AG04450 (cell line): ENCODE data around the gene ATP5F1D. TPM values are rescaled to one million over a fixed set of nuclear protein-coding genes. Genes with fewer than 3 reads are reported as not detected.
"Not testable (repeated sequence)": the region's sequence is repeated elsewhere in the genome, so short reads cannot be mapped to it uniquely, and the experiment has no call there.

Experiments used
- CTCF ChIA-PET: fragments of 300-600, 350-600 bp; formaldehyde crosslinking; extraction: SDS; loops from one replicate; lab custom pipeline; 2022; ENCODE audit warnings: antibody characterized with exemption, inconsistent platforms; lab: Charles Lee
- POLR2A ChIA-PET: fragments of 350-600 bp; formaldehyde crosslinking; extraction: SDS; loops from one replicate; lab custom pipeline; 2021; ENCODE audit warnings: antibody characterized with exemption, inconsistent platforms; lab: Yijun Ruan, JAX
- DNase-seq: peaks from one replicate; pipeline ENCODE4 v3.0.0-alpha.2; 2011; ENCODE audit warnings: low read depth, low spot score
- H3K27ac ChIP-seq: one replicate; pipeline ENCODE4 v1.5.1; 2012; ENCODE audit warnings: low read depth, low read length, control low read depth
- H3K27me3 ChIP-seq: one replicate; pipeline ENCODE4 v1.6.0; 2012; ENCODE audit warnings: low read length; ENCODE audit not compliant: control insufficient read depth, insufficient read depth
- H3K4me3 ChIP-seq: 2 replicates; pipeline ENCODE4 v1.5.1; 2011; ENCODE audit warnings: mild to moderate bottlenecking, low read depth, low read length, control low read depth
- H3K9me3 ChIP-seq: 2 replicates; pipeline ENCODE4 v1.5.1; 2012; ENCODE audit warnings: low read length; ENCODE audit not compliant: control insufficient read depth, insufficient read depth
- CTCF ChIP-seq: IDR thresholded peaks from 2 replicates; pipeline ENCODE4 v1.5.1; 2011; ENCODE audit warnings: low read depth, low read length, control low read depth, inconsistent platforms
- polyA minus RNA-seq: library from RNA; depleted of rRNA, polyadenylated mRNA; stranded (reverse); fragments of >200 nt; gene quantifications from 2 replicates; pipeline ENCODE4 v1.2.3, GENCODE V29; 2011; rRNA and poly(A)+ RNA removed
- polyA plus RNA-seq: library from polyadenylated mRNA; depleted of rRNA; stranded (reverse); fragments of >200 nt; gene quantifications from 2 replicates; pipeline ENCODE4 v1.2.3, GENCODE V29; 2011; rRNA removed

Gene ATP5F1D
- polyA plus RNA-seq, result 36.4 and 55.1 TPM in 2 replicates
- 19.4 and 21.4 TPM in 2 replicates for polyA minus RNA-seq

GRCh38 chr19:1241417-1242095 lies at the start of gene ATP5F1D:
ATP5F1D (plus strand) TSS chr19:1241751; CDS start chr19:1241851, 100 bp downstream.
- POLR2A ChIA-PET, result interaction anchor here (0.8 to 2.6 kb wide), 4 partner anchors 12 to 28 kb away, joined by 3 to 42 read pairs (median 5); partner anchors contain the start of gene CIRBP
- Histone ChIP-seq H3K27ac (peak within 1 kb of the TSS; percentile 57), H3K4me3 (peak within 1 kb of the TSS; percentile 77), H3K27me3 (no peaks in the 10 kb centered on the region), H3K9me3 (no peaks in the 10 kb centered on the region)
- CTCF ChIA-PET, result interaction anchor here (0.5 to 7.1 kb wide), 9 partner anchors 21 to 221 kb away, joined by 3 to 224 read pairs (median 8); partner anchors contain the start of gene CIRBP
- peak; percentile 89 for DNase-seq
- no peak for TF ChIP-seq CTCF

- H3K9me3 ChIP-seq, result no peaks in the 10 kb centered on the region
- H3K27me3 ChIP-seq, result no peaks in the 10 kb centered on the region
- no peak for TF ChIP-seq CTCF
- no peak overlapping the region for H3K27ac ChIP-seq
- POLR2A ChIA-PET, result interaction anchor here (0.5 kb wide), 1 partner anchor 112 kb away, joined by 4 read pairs; no protein-coding TSS in a partner anchor
- CTCF ChIA-PET, result interaction anchor here (1.3 to 1.5 kb wide), 2 partner anchors 86 kb away, joined by 5 to 6 read pairs; no protein-coding TSS in a partner anchor
- no peak for DNase-seq
- no peak overlapping the region for H3K4me3 ChIP-seq
These were observed 42.0 kb upstream of the ATP5F1D start for GRCh38 chr19:1199531-1199930.

GRCh38 chr19:1200614-1201013 lies 40.9 kb upstream of the ATP5F1D start:
- H3K27me3 ChIP-seq, H3K27ac ChIP-seq, H3K9me3 ChIP-seq, DNase-seq, H3K4me3 ChIP-seq: not testable (repeated sequence)
- POLR2A ChIA-PET, result interaction anchor here (0.5 kb wide), 1 partner anchor 159 kb away, joined by 5 read pairs; no protein-coding TSS in a partner anchor
- CTCF ChIA-PET, result interaction anchor here (1.5 kb wide), 1 partner anchor 87 kb away, joined by 5 read pairs; no protein-coding TSS in a partner anchor

GRCh38 chr19:1205114-1206099 lies 36.1 kb upstream of the ATP5F1D start, which contains the start of gene STK11:
STK11 (plus strand) TSS chr19:1205778; CDS start chr19:1206914, 1,136 bp downstream.
- no peaks in the 10 kb centered on the region; the same call in 1 of the 2 replicates for H3K9me3 ChIP-seq
- H3K27ac ChIP-seq, result peak within 1 kb of the TSS; percentile 57
- H3K4me3 ChIP-seq, result peak within 1 kb of the TSS; percentile 76
- TF ChIP-seq CTCF, result no peak
- POLR2A ChIA-PET, result no interaction called here
- H3K27me3 ChIP-seq, result no peaks in the 10 kb centered on the region
- peak; percentile 90 for DNase-seq
- CTCF ChIA-PET, result no interaction called here
